ENCODE data around the gene SCARB2.
A peak's percentile ranks its signal among the peaks of the same experiment; 100 is the strongest.

SCARB2 gene

GRCh38 chr4:76213415-76214176 is at the start of gene SCARB2:
Gene SCARB2 (minus strand): TSS chr4:76213824. CDS start chr4:76213543, 281 bp downstream.
- no peaks in the 10 kb centered on the region for H3K9me3 Mint-ChIP-seq
- H3K27ac Mint-ChIP-seq, result peak within 1 kb of the TSS; percentile 95
- peaks cover 5% of the 10 kb centered on the region for H3K36me3 Mint-ChIP-seq (ENCODE audit: low read depth)
- peaks cover 51% of the 10 kb centered on the region for H3K4me1 Mint-ChIP-seq
- DNase-seq, result peak; percentile 84
- peaks cover 17% of the 10 kb centered on the region for H3K27me3 Mint-ChIP-seq (ENCODE audit: low read depth, poor library complexity)
- peak within 1 kb of the TSS; percentile 94 for H3K4me3 Mint-ChIP-seq
- no peak for TF ChIP-seq CTCF (IDR thresholded peaks at IDR 0.05)

GRCh38 chr4:76260571-76260970 is 46.9 kb upstream of the SCARB2 start:
- no peak for TF ChIP-seq CTCF (IDR thresholded peaks at IDR 0.05)
- Mint-ChIP-seq H3K4me3 (no peak overlapping the region), H3K27me3 (ENCODE audit: low read depth, poor library complexity) (peaks cover 18% of the 10 kb centered on the region), H3K9me3 (peaks cover 6% of the 10 kb centered on the region), H3K36me3 (ENCODE audit: low read depth) (no peaks in the 10 kb centered on the region), H3K4me1 (peaks cover 15% of the 10 kb centered on the region), H3K27ac (no peak overlapping the region)
- DNase-seq, result no peak

- no peak overlapping the region for H3K4me3 Mint-ChIP-seq
- TF ChIP-seq CTCF (IDR thresholded peaks at IDR 0.05), result no peak
- H3K27me3 Mint-ChIP-seq (ENCODE audit: low read depth, poor library complexity), result peaks cover 35% of the 10 kb centered on the region
- peaks cover 15% of the 10 kb centered on the region for H3K4me1 Mint-ChIP-seq
- H3K9me3 Mint-ChIP-seq, result peaks cover 6% of the 10 kb centered on the region
- H3K27ac Mint-ChIP-seq, result no peak overlapping the region
- DNase-seq, result no peak
- H3K36me3 Mint-ChIP-seq (ENCODE audit: low read depth), result no peaks in the 10 kb centered on the region
Observed at GRCh38 chr4:76257824-76258223, 44.2 kb upstream of the SCARB2 start.

GRCh38 chr4:76256968-76257367 is 43.3 kb upstream of the SCARB2 start:
- H3K9me3 Mint-ChIP-seq, result peaks cover 6% of the 10 kb centered on the region
- H3K27me3 Mint-ChIP-seq (ENCODE audit: low read depth, poor library complexity), result peaks cover 43% of the 10 kb centered on the region
- H3K4me1 Mint-ChIP-seq, result peaks cover 15% of the 10 kb centered on the region
- no peak overlapping the region for H3K27ac Mint-ChIP-seq
- H3K36me3 Mint-ChIP-seq (ENCODE audit: low read depth), result no peaks in the 10 kb centered on the region
- no peak for TF ChIP-seq CTCF (IDR thresholded peaks at IDR 0.05)
- H3K4me3 Mint-ChIP-seq, result no peak overlapping the region
- DNase-seq, result no peak

GRCh38 chr4:76256032-76256431 is 42.4 kb upstream of the SCARB2 start:
- Mint-ChIP-seq H3K4me1 (peaks cover 19% of the 10 kb centered on the region), H3K9me3 (peaks cover 6% of the 10 kb centered on the region), H3K27me3 (ENCODE audit: low read depth, poor library complexity) (peaks cover 49% of the 10 kb centered on the region), H3K4me3 (no peak overlapping the region), H3K27ac (no peak overlapping the region), H3K36me3 (ENCODE audit: low read depth) (no peaks in the 10 kb centered on the region)
- no peak for TF ChIP-seq CTCF (IDR thresholded peaks at IDR 0.05)
- DNase-seq, result no peak

- no peak for TF ChIP-seq CTCF (IDR thresholded peaks at IDR 0.05)
- Mint-ChIP-seq H3K27me3 (ENCODE audit: low read depth, poor library complexity) (peaks cover 62% of the 10 kb centered on the region), H3K4me3 (no peak overlapping the region), H3K36me3 (ENCODE audit: low read depth) (no peaks in the 10 kb centered on the region), H3K27ac (no peak overlapping the region), H3K9me3 (no peaks in the 10 kb centered on the region), H3K4me1 (peaks cover 20% of the 10 kb centered on the region)
- no peak for DNase-seq
Observed at GRCh38 chr4:76253511-76253910, 39.9 kb upstream of the SCARB2 start.

Measured in nephron progenitor cell (in vitro differentiated cells).